Measurements from ENCODE around the gene SPIN3. TPM values are rescaled to one million over a fixed set of nuclear protein-coding genes. Genes with fewer than 3 reads are reported as not detected.
"Not testable (repeated sequence)": the region's sequence is repeated elsewhere in the genome, so short reads cannot be mapped to it uniquely, and the experiment has no call there.

The SPIN3 gene
- total and polyA plus RNA-seq, 9 donors, result 10.4 to 15.9 (median 11.2) TPM

- Histone ChIP-seq H3K27me3 (ENCODE audit: control insufficient read depth, insufficient read depth, low read length) (peaks cover 11% of the 10 kb centered on the region), H3K4me1 (ENCODE audit: control insufficient read depth, insufficient read depth, low read length) (no peaks in the 10 kb centered on the region), H3K9me3 (replicated peaks; ENCODE audit: control insufficient read depth, low read depth, low read length) (no peaks in the 10 kb centered on the region), H3K27ac (ENCODE audit: low read length) (no peak overlapping the region), H3K4me3 (ENCODE audit: low read length) (no peak overlapping the region), H3K36me3 (ENCODE audit: control insufficient read depth, insufficient read depth, low read length) (peaks cover 12% of the 10 kb centered on the region)
- DNase-seq, result no peak
- WGBS (ENCODE audit: insufficient coverage), result 91% methylated on average over 1 of the region's 3 CpGs
Observed at GRCh38 chrX:56974408-56974807, 20.9 kb downstream of the SPIN3 start.

GRCh38 chrX:56969559-56969958, 25.8 kb downstream of the SPIN3 start:
- no peak overlapping the region for H3K27ac ChIP-seq (ENCODE audit: low read length)
- no peak overlapping the region for H3K4me3 ChIP-seq (ENCODE audit: low read length)
- H3K27me3 ChIP-seq (ENCODE audit: control insufficient read depth, insufficient read depth, low read length), result peaks cover 3% of the 10 kb centered on the region
- no peaks in the 10 kb centered on the region for H3K36me3 ChIP-seq (ENCODE audit: control insufficient read depth, insufficient read depth, low read length)
- H3K9me3 ChIP-seq (replicated peaks; ENCODE audit: control insufficient read depth, low read depth, low read length), result no peaks in the 10 kb centered on the region
- no peak for DNase-seq
- H3K4me1 ChIP-seq (ENCODE audit: control insufficient read depth, insufficient read depth, low read length), result no peaks in the 10 kb centered on the region

- H3K27me3 ChIP-seq (ENCODE audit: control insufficient read depth, insufficient read depth, low read length), result no peaks in the 10 kb centered on the region
- H3K4me3 ChIP-seq (ENCODE audit: low read length), result no peak overlapping the region
- no peaks in the 10 kb centered on the region for H3K4me1 ChIP-seq (ENCODE audit: control insufficient read depth, insufficient read depth, low read length)
- WGBS (ENCODE audit: insufficient coverage), result no CpG with 5 or more reads among the region's 1 CpG
- H3K27ac ChIP-seq (ENCODE audit: low read length), result no peak overlapping the region
- no peaks in the 10 kb centered on the region for H3K9me3 ChIP-seq (replicated peaks; ENCODE audit: control insufficient read depth, low read depth, low read length)
- H3K36me3 ChIP-seq (ENCODE audit: control insufficient read depth, insufficient read depth, low read length), result no peaks in the 10 kb centered on the region
- peak; percentile 15 for DNase-seq
Observed at GRCh38 chrX:56968980-56969379, 26.4 kb downstream of the SPIN3 start.

- Histone ChIP-seq H3K4me3 (ENCODE audit: low read length) (no peak overlapping the region), H3K4me1 (ENCODE audit: control insufficient read depth, insufficient read depth, low read length) (no peaks in the 10 kb centered on the region), H3K27ac (ENCODE audit: low read length) (no peak overlapping the region), H3K9me3 (replicated peaks; ENCODE audit: control insufficient read depth, low read depth, low read length) (no peaks in the 10 kb centered on the region), H3K36me3 (ENCODE audit: control insufficient read depth, insufficient read depth, low read length) (no peaks in the 10 kb centered on the region), H3K27me3 (ENCODE audit: control insufficient read depth, insufficient read depth, low read length) (no peaks in the 10 kb centered on the region)
- no CpG with 5 or more reads among the region's 1 CpG for WGBS (ENCODE audit: insufficient coverage)
- no peak for DNase-seq
Observed at GRCh38 chrX:56963377-56963776, 32.0 kb downstream of the SPIN3 start.

GRCh38 chrX:56947699-56948098, 47.6 kb downstream of the SPIN3 start:
- no peak for DNase-seq
- Histone ChIP-seq H3K27ac (ENCODE audit: low read length) (no peak overlapping the region), H3K9me3 (replicated peaks; ENCODE audit: control insufficient read depth, low read depth, low read length) (peaks cover 7% of the 10 kb centered on the region), H3K4me1 (ENCODE audit: control insufficient read depth, insufficient read depth, low read length) (no peaks in the 10 kb centered on the region), H3K36me3 (ENCODE audit: control insufficient read depth, insufficient read depth, low read length) (no peaks in the 10 kb centered on the region), H3K4me3 (ENCODE audit: low read length) (no peak overlapping the region), H3K27me3 (ENCODE audit: control insufficient read depth, insufficient read depth, low read length) (no peaks in the 10 kb centered on the region)
- WGBS (ENCODE audit: insufficient coverage), result 67% methylated on average over 1 of the region's 3 CpGs

GRCh38 chrX:56946201-56946600, 49.1 kb downstream of the SPIN3 start:
- not testable (repeated sequence) for H3K27ac ChIP-seq (ENCODE audit: low read length); H3K27me3 ChIP-seq (ENCODE audit: control insufficient read depth, insufficient read depth, low read length); H3K4me1 ChIP-seq (ENCODE audit: control insufficient read depth, insufficient read depth, low read length); H3K9me3 ChIP-seq (replicated peaks; ENCODE audit: control insufficient read depth, low read depth, low read length); H3K4me3 ChIP-seq (ENCODE audit: low read length); H3K36me3 ChIP-seq (ENCODE audit: control insufficient read depth, insufficient read depth, low read length)
- 80% methylated on average over 1 of the region's 2 CpGs for WGBS (ENCODE audit: insufficient coverage)
- peak; percentile 16 for DNase-seq

GRCh38 chrX:56945226-56945625, 50.1 kb downstream of the SPIN3 start:
- DNase-seq; H3K4me3 ChIP-seq (ENCODE audit: low read length); H3K27ac ChIP-seq (ENCODE audit: low read length); H3K4me1 ChIP-seq (ENCODE audit: control insufficient read depth, insufficient read depth, low read length); H3K27me3 ChIP-seq (ENCODE audit: control insufficient read depth, insufficient read depth, low read length); H3K36me3 ChIP-seq (ENCODE audit: control insufficient read depth, insufficient read depth, low read length); H3K9me3 ChIP-seq (replicated peaks; ENCODE audit: control insufficient read depth, low read depth, low read length): not testable (repeated sequence)
- 84% methylated on average over 3 of the region's 4 CpGs for WGBS (ENCODE audit: insufficient coverage)

- DNase-seq, result no peak
- Histone ChIP-seq H3K27ac (ENCODE audit: low read length) (no peak overlapping the region), H3K27me3 (ENCODE audit: control insufficient read depth, insufficient read depth, low read length) (no peaks in the 10 kb centered on the region), H3K9me3 (replicated peaks; ENCODE audit: control insufficient read depth, low read depth, low read length) (peaks cover 5% of the 10 kb centered on the region), H3K36me3 (ENCODE audit: control insufficient read depth, insufficient read depth, low read length) (no peaks in the 10 kb centered on the region), H3K4me1 (ENCODE audit: control insufficient read depth, insufficient read depth, low read length) (no peaks in the 10 kb centered on the region), H3K4me3 (ENCODE audit: low read length) (no peak overlapping the region)
- WGBS (ENCODE audit: insufficient coverage), result 83% methylated on average over 1 of the region's 3 CpGs
Observed at GRCh38 chrX:56943264-56943663, 52.1 kb downstream of the SPIN3 start.

Other genes starting within 250 kb of the SPIN3 start
- 12.6 TPM for gene SPIN2B, start 126.0 kb upstream of the SPIN3 start, total RNA-seq
- 10 to 100 TPM in 7 of 8 donors, 1 to 10 TPM in 1; 9.0 to 13.5 (median 12.2) TPM for gene SPIN2B, start 126.0 kb upstream of the SPIN3 start, polyA plus RNA-seq (ENCODE audit: insufficient read depth in 1 of 8, insufficient read length in 8 of 8, low replicate concordance in 1 of 8)
- gene SPIN2A, start 141.9 kb upstream of the SPIN3 start, total RNA-seq, result 3.4 TPM
- gene SPIN2A, start 141.9 kb upstream of the SPIN3 start, polyA plus RNA-seq (ENCODE audit: insufficient read depth in 1 of 8, insufficient read length in 8 of 8, low replicate concordance in 1 of 8), result 1 to 10 TPM; 1.6 to 7.0 (median 4.3) TPM

Measured in muscle of leg (tissue), 11 donors.